H9 (cell line): ENCODE data around the gene PAM. TPM values are rescaled to one million over a fixed set of nuclear protein-coding genes. Genes with fewer than 3 reads are reported as not detected.

Source experiments
- DNase-seq: peaks from one replicate; pipeline ENCODE4 v3.0.0-alpha.2; 2017
- H2AFZ ChIP-seq: one replicate; pipeline ENCODE4 v1.6.1; 2013; ENCODE audit warnings: mild to moderate bottlenecking, low read length, control low read depth, moderate library complexity
- H2AK5ac ChIP-seq: 2 replicates; pipeline ENCODE4 v1.6.1; 2013; ENCODE audit warnings: low read length, control low read depth, mixed read lengths; ENCODE audit not compliant: insufficient read length
- H2BK120ac ChIP-seq: one replicate; pipeline ENCODE4 v1.6.1; 2013; ENCODE audit warnings: low read depth, mild to moderate bottlenecking, low read length, control low read depth, inconsistent platforms; ENCODE audit not compliant: poor library complexity, severe bottlenecking
- H2BK12ac ChIP-seq: 2 replicates; pipeline ENCODE4 v1.6.1; 2013; ENCODE audit warnings: low read length, control low read depth, mixed read lengths, low read depth; ENCODE audit not compliant: insufficient read length
- H2BK15ac ChIP-seq: 2 replicates; pipeline ENCODE4 v1.6.1; 2013; ENCODE audit warnings: low read depth, low read length, control low read depth
- H2BK20ac ChIP-seq: one replicate; pipeline ENCODE4 v1.6.1; 2013; ENCODE audit warnings: low read depth, mild to moderate bottlenecking, low read length, control low read depth, inconsistent platforms; ENCODE audit not compliant: poor library complexity, severe bottlenecking
- H2BK5ac ChIP-seq: 2 replicates; pipeline ENCODE4 v1.6.1; 2013; ENCODE audit warnings: low read length, control low read depth, mixed read lengths; ENCODE audit not compliant: insufficient read length
- H3K14ac ChIP-seq: 2 replicates; pipeline ENCODE4 v1.6.1; 2013; ENCODE audit warnings: low read length, control low read depth; ENCODE audit not compliant: insufficient read depth
- H3K18ac ChIP-seq: 2 replicates; pipeline ENCODE4 v1.6.1; 2013; ENCODE audit warnings: low read depth, mild to moderate bottlenecking, mixed read lengths, low read length, control low read depth; ENCODE audit not compliant: insufficient read length
- H3K23ac ChIP-seq: 2 replicates; pipeline ENCODE4 v1.6.1; 2013; ENCODE audit warnings: low read length, control low read depth, mixed read lengths, low read depth; ENCODE audit not compliant: insufficient read length
- H3K23me2 ChIP-seq: 2 replicates; pipeline ENCODE4 v1.6.1; 2013; ENCODE audit warnings: low read depth, mild to moderate bottlenecking, mixed read lengths, low read length, control low read depth; ENCODE audit not compliant: insufficient read length, poor library complexity, severe bottlenecking
- H3K27ac ChIP-seq: 2 replicates; pipeline ENCODE4 v1.5.1; 2013; ENCODE audit warnings: low read length, control low read depth, mixed read lengths, low read depth; ENCODE audit not compliant: insufficient read length
- H3K27me3 ChIP-seq: 2 replicates; pipeline ENCODE4 v1.6.1; 2013; ENCODE audit warnings: low read length, control low read depth, inconsistent platforms; ENCODE audit not compliant: insufficient read depth
- H3K4ac ChIP-seq: 2 replicates; pipeline ENCODE4 v1.6.1; 2013; ENCODE audit warnings: low read depth, mild to moderate bottlenecking, control low read depth, inconsistent platforms, low read length, moderate library complexity
- H3K4me1 ChIP-seq: 2 replicates; pipeline ENCODE4 v1.6.1; 2013; ENCODE audit warnings: low read length, control low read depth, inconsistent platforms; ENCODE audit not compliant: insufficient read depth
- H3K4me2 ChIP-seq: 2 replicates; pipeline ENCODE4 v1.6.1; 2013; ENCODE audit warnings: low read length, control low read depth, mixed read lengths; ENCODE audit not compliant: insufficient read length, insufficient read depth
- H3K56ac ChIP-seq: 2 replicates; pipeline ENCODE4 v1.6.1; 2013; ENCODE audit warnings: low read depth, mild to moderate bottlenecking, mixed read lengths, low read length, control low read depth; ENCODE audit not compliant: insufficient read length
- H3K79me1 ChIP-seq: 2 replicates; pipeline ENCODE4 v1.6.1; 2013; ENCODE audit warnings: low read depth, mild to moderate bottlenecking, moderate library complexity, low read length, control low read depth, inconsistent platforms; ENCODE audit not compliant: insufficient read depth, poor library complexity, severe bottlenecking
- H3K79me2 ChIP-seq: 2 replicates; pipeline ENCODE4 v1.6.1; 2013; ENCODE audit warnings: low read length, control low read depth, inconsistent platforms; ENCODE audit not compliant: insufficient read depth
- H3K9ac ChIP-seq: 2 replicates; pipeline ENCODE4 v1.6.1; 2013; ENCODE audit warnings: low read length, control low read depth, mixed read lengths; ENCODE audit not compliant: insufficient read length; ENCODE audit errors: extremely low read depth
- H3K9me3 ChIP-seq: one replicate; pipeline ENCODE4 v1.6.1; 2013; ENCODE audit warnings: low read depth, low read length, inconsistent platforms; ENCODE audit not compliant: control insufficient read depth
- H3T11ph ChIP-seq: one replicate; pipeline ENCODE4 v1.6.1; 2013; ENCODE audit warnings: mild to moderate bottlenecking, low read length, control low read depth, inconsistent platforms
- H4K20me1 ChIP-seq: one replicate; pipeline ENCODE4 v1.6.1; 2013; ENCODE audit not compliant: control insufficient read depth, insufficient read length, insufficient read depth
- H4K5ac ChIP-seq: 2 replicates; pipeline ENCODE4 v1.6.1; 2013; ENCODE audit warnings: low read depth, mild to moderate bottlenecking, mixed read lengths, low read length, control low read depth; ENCODE audit not compliant: insufficient read length
- H4K8ac ChIP-seq: replicated peaks from 2 replicates; pipeline ENCODE4 v1.6.1; 2013; ENCODE audit warnings: low read length, control low read depth, mixed read lengths, low read depth; ENCODE audit not compliant: insufficient read length
- H4K91ac ChIP-seq: 2 replicates; pipeline ENCODE4 v1.6.1; 2013; ENCODE audit warnings: low read depth, mild to moderate bottlenecking, moderate library complexity, mixed read lengths, low read length, control low read depth; ENCODE audit not compliant: insufficient read length
- H3K27ac Mint-ChIP-seq, 3 experiments: 2 replicates in 2 of 3; 3 replicates in 1 of 3; pipeline ENCODE4 v1.8.0; 2020 to 2021; ENCODE audit warnings: mixed read lengths in 3 of 3, mild to moderate bottlenecking in 1 of 3, moderate library complexity in 1 of 3
- H3K27me3 Mint-ChIP-seq: 2 replicates; pipeline ENCODE4 v1.8.0; 2021; ENCODE audit warnings: low read depth, mild to moderate bottlenecking, moderate library complexity, mixed read lengths
- H3K36me3 Mint-ChIP-seq, 3 experiments: 2 replicates in 2 of 3; 3 replicates in 1 of 3; pipeline ENCODE4 v1.8.0; 2020 to 2021; ENCODE audit warnings: low read depth in 3 of 3, mixed read lengths in 3 of 3; ENCODE audit not compliant: insufficient read depth in 1 of 3
- H3K4me1 Mint-ChIP-seq, 2 experiments: 2 replicates each; pipeline ENCODE4 v1.8.0; 2020; ENCODE audit warnings: mixed read lengths in 2 of 2
- H3K4me3 Mint-ChIP-seq, 2 experiments: 2 replicates in 1 of 2; 3 replicates in 1 of 2; pipeline ENCODE4 v1.8.0; 2020 to 2021; ENCODE audit warnings: mild to moderate bottlenecking in 2 of 2, mixed read lengths in 2 of 2, moderate library complexity in 1 of 2
- H3K9me3 Mint-ChIP-seq, 2 experiments: 2 replicates in 1 of 2; 3 replicates in 1 of 2; pipeline ENCODE4 v1.8.0; 2020; ENCODE audit warnings: mild to moderate bottlenecking in 2 of 2, mixed read lengths in 2 of 2, moderate library complexity in 1 of 2
- CTCF ChIP-seq: fragments of 200-600 bp; sonication (generic); conservative IDR thresholded peaks from 3 replicates; pipeline ENCODE4 v1.8.0; 2021; ENCODE audit warnings: antibody characterized with exemption, mild to moderate bottlenecking
- WGBS: extraction: QIAGEN DNeasy Blood & Tissue Kit; methylation state at CpG from one replicate; pipeline ENCODE4 v1.1.7; 2013; ENCODE audit warnings: missing lambda C conversion rate, low lambda C conversion rate, mixed read lengths; ENCODE audit not compliant: insufficient read length; ENCODE audit errors: extremely low coverage; 5-methylcytosine and 5-hydroxymethylcytosine counted together
- total RNA-seq: library from RNA; stranded (reverse); gene quantifications from 2 replicates; pipeline ENCODE4 v1.2.1, GENCODE V29; 2021

The PAM gene
- total RNA-seq, 1 experiment from 2014 or later = 31.5 TPM

GRCh38 chr5:102910240-102911226 lies 155.4 kb downstream of the PAM start:
- Histone ChIP-seq H3K79me2 (no peaks in the 10 kb centered on the region), H3K27me3 (no peaks in the 10 kb centered on the region), H3K4me1 (no peaks in the 10 kb centered on the region), H2AFZ (no peak overlapping the region), H3K18ac (no peak overlapping the region), H3K27ac (no peak overlapping the region), H2BK15ac (no peak overlapping the region), H3K23ac (no peak overlapping the region), H2BK5ac (no peak overlapping the region), H4K8ac (no peak overlapping the region), H2BK20ac (no peak overlapping the region), H4K5ac (no peak overlapping the region), H3K79me1 (no peaks in the 10 kb centered on the region), H3K56ac (no peak overlapping the region), H3T11ph (no peak overlapping the region), H2AK5ac (no peak overlapping the region), H3K23me2 (no peaks in the 10 kb centered on the region), H3K9me3 (no peaks in the 10 kb centered on the region), H3K14ac (no peak overlapping the region), H3K4ac (no peak overlapping the region), H4K91ac (no peak overlapping the region), H3K9ac (no peak overlapping the region), H2BK12ac (no peak overlapping the region), H2BK120ac (no peak overlapping the region), H3K4me2 (no peak overlapping the region), H4K20me1 (no peaks in the 10 kb centered on the region)
- no peak for DNase-seq
- WGBS = no CpG with 5 or more reads among the region's 6 CpGs
- Mint-ChIP-seq H3K36me3 (peaks cover 0 to 10% (median 0%) of the 10 kb centered on the region in 3 experiments; a peak in 1 of 7 replicates), H3K4me1 (no peaks in the 10 kb centered on the region), H3K9me3 (peaks cover 2 to 7% of the 10 kb centered on the region in 2 experiments; a peak in 1 of 5 replicates), H3K4me3 (no peak overlapping the region), H3K27ac (no peak overlapping the region; a peak in 1 of 7 replicates), H3K27me3 (no peaks in the 10 kb centered on the region)
- TF ChIP-seq CTCF = no peak
